Mesenchymal stem cell (in vitro differentiated cells and primary cell): ENCODE results near the gene CD8B.
"Not testable (repeated sequence)": the region's sequence is repeated elsewhere in the genome, so short reads cannot be mapped to it uniquely, and the experiment has no call there.

Source experiments
- DNase-seq: peaks from one replicate; pipeline ENCODE4 v3.0.0-alpha.2; 2013
- H2AFZ ChIP-seq: one replicate; pipeline ENCODE4 v1.6.1; 2013; ENCODE audit warnings: low read depth, mild to moderate bottlenecking, control low read depth, inconsistent platforms, low read length, moderate library complexity
- H2AK5ac ChIP-seq: 2 replicates; pipeline ENCODE4 v1.6.1; 2013; ENCODE audit warnings: low read length, moderate library complexity, mild to moderate bottlenecking, inconsistent platforms; ENCODE audit not compliant: severe bottlenecking
- H2BK120ac ChIP-seq: one replicate; pipeline ENCODE4 v1.6.1; 2013; ENCODE audit warnings: low read depth, mild to moderate bottlenecking, inconsistent platforms, low read length, moderate library complexity
- H2BK12ac ChIP-seq, 2 experiments: one replicate each; pipeline ENCODE4 v1.6.1; 2013; ENCODE audit warnings: inconsistent platforms in 2 of 2, low read length in 2 of 2, mild to moderate bottlenecking in 2 of 2, moderate library complexity in 2 of 2, control low read depth in 1 of 2
- H2BK15ac ChIP-seq: one replicate; pipeline ENCODE4 v1.6.1; 2013; ENCODE audit warnings: mild to moderate bottlenecking, low read depth, inconsistent platforms; ENCODE audit not compliant: poor library complexity, severe bottlenecking
- H2BK5ac ChIP-seq: 2 replicates; pipeline ENCODE4 v1.6.1; 2013; ENCODE audit warnings: low read depth, mild to moderate bottlenecking, low read length, control low read depth, inconsistent platforms; ENCODE audit not compliant: poor library complexity, severe bottlenecking
- H3K14ac ChIP-seq, 2 experiments: one replicate each; pipeline ENCODE4 v1.6.1; 2013; ENCODE audit warnings: inconsistent platforms in 2 of 2, low read length in 2 of 2, control low read depth in 1 of 2, mild to moderate bottlenecking in 1 of 2, moderate library complexity in 1 of 2
- H3K18ac ChIP-seq, 2 experiments: one replicate each; pipeline ENCODE4 v1.6.1; 2013; ENCODE audit warnings: inconsistent platforms in 2 of 2, low read length in 2 of 2, control low read depth in 1 of 2, low read depth in 1 of 2, mild to moderate bottlenecking in 1 of 2
- H3K23ac ChIP-seq, 2 experiments: one replicate each; pipeline ENCODE4 v1.6.1; 2013; ENCODE audit warnings: inconsistent platforms in 2 of 2, low read length in 2 of 2, mild to moderate bottlenecking in 2 of 2, moderate library complexity in 2 of 2, control low read depth in 1 of 2
- H3K27ac ChIP-seq: 2 replicates; pipeline ENCODE4 v1.5.1; 2013; ENCODE audit warnings: mild to moderate bottlenecking, moderate library complexity, low read length, control low read depth, inconsistent platforms; ENCODE audit not compliant: poor library complexity, severe bottlenecking
- H3K27me3 ChIP-seq, 2 experiments: 2 replicates each; pipeline versions ENCODE4 v1.6.1 to v1.7.0; 2013; ENCODE audit warnings: low read length in 2 of 2, mild to moderate bottlenecking in 2 of 2, moderate library complexity in 2 of 2, control low read depth in 1 of 2, inconsistent platforms in 1 of 2; ENCODE audit not compliant: control insufficient read depth in 1 of 2, insufficient read depth in 1 of 2
- H3K36me3 ChIP-seq, 2 experiments: 2 replicates each; pipeline versions ENCODE4 v1.6.1 to v1.7.0; 2013; ENCODE audit warnings: low read length in 2 of 2, control low read depth in 1 of 2, inconsistent platforms in 1 of 2, low read depth in 1 of 2, mild to moderate bottlenecking in 1 of 2; ENCODE audit not compliant: insufficient read depth in 2 of 2, control insufficient read depth in 1 of 2
- H3K4ac ChIP-seq, 2 experiments: one replicate each; pipeline ENCODE4 v1.6.1; 2013; ENCODE audit warnings: inconsistent platforms in 2 of 2, low read length in 2 of 2, mild to moderate bottlenecking in 2 of 2, moderate library complexity in 2 of 2, control low read depth in 1 of 2, low read depth in 1 of 2
- H3K4me1 ChIP-seq: 2 replicates; pipeline ENCODE4 v1.6.1; 2013; ENCODE audit warnings: low read depth, low read length, control low read depth; ENCODE audit not compliant: control insufficient read depth, insufficient read depth
- H3K4me2 ChIP-seq: 2 replicates; pipeline ENCODE4 v1.6.1; 2013; ENCODE audit warnings: low read length, mild to moderate bottlenecking, inconsistent platforms; ENCODE audit not compliant: poor library complexity, severe bottlenecking
- H3K4me3 ChIP-seq, 2 experiments: 2 replicates each; pipeline versions ENCODE4 v1.5.1 to v1.7.0; 2013; ENCODE audit warnings: low read length in 2 of 2, mild to moderate bottlenecking in 2 of 2, control low read depth in 1 of 2, low read depth in 1 of 2; ENCODE audit not compliant: insufficient read depth in 1 of 2
- H3K79me1 ChIP-seq: replicated peaks from 2 replicates; pipeline ENCODE4 v1.6.1; 2013; ENCODE audit warnings: mild to moderate bottlenecking, control low read depth, low read length, inconsistent platforms; ENCODE audit not compliant: poor library complexity, severe bottlenecking
- H3K9ac ChIP-seq: 2 replicates; pipeline ENCODE4 v1.7.0; 2013; ENCODE audit warnings: mild to moderate bottlenecking, low read length, moderate library complexity
- H3K9me3 ChIP-seq: 2 replicates; pipeline ENCODE4 v1.7.0; 2013; ENCODE audit warnings: mild to moderate bottlenecking, low read length; ENCODE audit not compliant: control insufficient read depth
- H4K8ac ChIP-seq: one replicate; pipeline ENCODE4 v1.6.1; 2013; ENCODE audit warnings: inconsistent platforms, mild to moderate bottlenecking, low read length, moderate library complexity
- H4K91ac ChIP-seq: one replicate; pipeline ENCODE4 v1.6.1; 2013; ENCODE audit warnings: mild to moderate bottlenecking, low read length, inconsistent platforms
- WGBS: methylation state at CpG from one replicate; pipeline ENCODE4 v1.1.7; 2013; ENCODE audit warnings: mixed read lengths; 5-methylcytosine and 5-hydroxymethylcytosine counted together

Gene CD8B

DNA sequence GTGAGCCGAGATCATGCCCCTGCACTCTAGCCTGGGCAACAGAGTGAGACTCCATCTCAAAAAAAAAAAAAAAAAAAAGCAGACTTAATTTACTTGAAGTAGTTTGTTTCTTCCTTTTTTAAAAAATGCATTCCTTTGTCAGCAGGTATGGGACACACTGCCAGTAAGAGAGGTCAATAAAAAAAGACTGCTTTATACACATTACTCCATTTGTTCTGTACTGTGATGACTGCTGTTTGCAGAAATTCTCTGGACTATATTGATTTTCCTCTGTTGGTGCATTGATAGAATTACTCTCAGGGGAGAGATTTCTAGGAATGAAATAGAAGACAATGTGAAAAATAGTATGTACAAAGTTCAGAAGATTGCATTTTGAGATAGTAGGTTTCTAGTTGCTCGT, 21.2 kb upstream of the CD8B start:
- H3K36me3 ChIP-seq, H3K4me3 ChIP-seq, H2BK15ac ChIP-seq, H3K4me1 ChIP-seq, H3K4me2 ChIP-seq, H3K79me1 ChIP-seq, H3K4ac ChIP-seq, H2AK5ac ChIP-seq, DNase-seq, H4K8ac ChIP-seq, H2BK120ac ChIP-seq, H2BK5ac ChIP-seq, H3K27me3 ChIP-seq, H3K9ac ChIP-seq, H4K91ac ChIP-seq, H3K27ac ChIP-seq, H2AFZ ChIP-seq, H2BK12ac ChIP-seq, H3K9me3 ChIP-seq, H3K23ac ChIP-seq, H3K18ac ChIP-seq, H3K14ac ChIP-seq: not testable (repeated sequence)
- no CpG with 5 or more reads among the region's 2 CpGs for WGBS

DNA sequence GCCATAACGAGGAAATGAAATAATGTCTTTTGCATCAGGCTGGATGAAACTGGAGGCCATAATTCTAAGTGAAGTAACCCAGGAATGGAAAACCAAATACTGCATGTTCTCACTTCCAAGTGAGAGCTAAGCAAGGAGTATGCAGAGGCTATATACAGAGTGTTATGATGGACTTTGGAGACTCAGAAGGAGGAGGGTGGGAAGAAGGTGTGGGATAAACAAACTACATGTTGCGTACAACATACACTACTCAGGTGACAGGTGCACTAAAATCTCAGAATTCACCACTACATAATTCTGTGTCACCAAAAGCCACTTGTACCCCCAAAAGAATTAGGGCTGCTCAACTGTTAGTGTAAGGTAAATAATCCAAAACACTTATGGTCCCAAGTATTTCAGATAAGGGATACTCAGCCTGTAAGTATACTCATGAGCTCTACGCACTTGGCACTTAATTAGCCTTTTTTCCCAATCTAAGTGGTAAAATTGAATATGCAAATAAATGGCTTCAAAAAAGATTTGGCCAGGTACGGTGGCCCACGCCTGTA, 20.5 kb upstream of the CD8B start:
- H3K23ac ChIP-seq, H3K4me3 ChIP-seq, H3K14ac ChIP-seq, H3K9me3 ChIP-seq, H3K18ac ChIP-seq, H3K4ac ChIP-seq, H3K36me3 ChIP-seq, H2BK15ac ChIP-seq, H3K27ac ChIP-seq, DNase-seq, H2AFZ ChIP-seq, H2BK12ac ChIP-seq, H2BK5ac ChIP-seq, H4K91ac ChIP-seq, H3K27me3 ChIP-seq, H3K79me1 ChIP-seq, H3K4me2 ChIP-seq, H2AK5ac ChIP-seq, H4K8ac ChIP-seq, H3K4me1 ChIP-seq, H2BK120ac ChIP-seq, H3K9ac ChIP-seq: not testable (repeated sequence)
- WGBS = 92% methylated on average over 2 of the region's 5 CpGs

- not testable (repeated sequence) for H3K4me3 ChIP-seq, H3K4ac ChIP-seq, H3K27me3 ChIP-seq, H2AFZ ChIP-seq, DNase-seq, H4K8ac ChIP-seq, H2BK5ac ChIP-seq, H3K14ac ChIP-seq, H4K91ac ChIP-seq, H3K36me3 ChIP-seq, H3K79me1 ChIP-seq, H2BK15ac ChIP-seq, H3K4me1 ChIP-seq, H2BK12ac ChIP-seq, H3K18ac ChIP-seq, H2BK120ac ChIP-seq, H3K23ac ChIP-seq, H3K9me3 ChIP-seq, H3K27ac ChIP-seq, H2AK5ac ChIP-seq, H3K9ac ChIP-seq, H3K4me2 ChIP-seq
- WGBS = no CpG with 5 or more reads among the region's 1 CpG
These were observed 17.3 kb upstream of the CD8B start for GRCh38 chr2:86878986-86879385.

GRCh38 chr2:86870941-86871340, 9.3 kb upstream of the CD8B start:
- H2BK120ac ChIP-seq, H3K9me3 ChIP-seq, H2AK5ac ChIP-seq, H2BK15ac ChIP-seq, H3K27me3 ChIP-seq, H3K4me3 ChIP-seq, H3K23ac ChIP-seq, H3K4me2 ChIP-seq, H2BK5ac ChIP-seq, H3K14ac ChIP-seq, H2AFZ ChIP-seq, H3K27ac ChIP-seq, H4K91ac ChIP-seq, H4K8ac ChIP-seq, H3K9ac ChIP-seq, H3K4ac ChIP-seq, H3K18ac ChIP-seq, DNase-seq, H3K36me3 ChIP-seq, H2BK12ac ChIP-seq, H3K79me1 ChIP-seq, H3K4me1 ChIP-seq: not testable (repeated sequence)
- 75% methylated on average over 1 of the region's 4 CpGs for WGBS
